ENCODE data around the gene TRIM27.
A peak's percentile ranks its signal among the peaks of the same experiment; 100 is the strongest.
"Not testable (repeated sequence)": the region's sequence is repeated elsewhere in the genome, so short reads cannot be mapped to it uniquely, and the experiment has no call there.

Gene TRIM27

GRCh38 chr6:28880519-28880893 lies 43.3 kb downstream of the TRIM27 start:
- in situ Hi-C loops (cut with HindIII; ENCODE audit: low pct_unique_long_range_greater_than_20kb, low sequenced_read_pairs) = no loop called here
- DNase-seq (ENCODE audit: low read depth in 1 of 2, low spot score in 1 of 2) = no peak
- TF ChIP-seq JUND (IDR thresholded peaks at IDR 0.05; ENCODE audit: low read depth) = no peak

GRCh38 chr6:28876710-28877109 lies 47.1 kb downstream of the TRIM27 start:
- in situ Hi-C loops (cut with HindIII; ENCODE audit: low pct_unique_long_range_greater_than_20kb, low sequenced_read_pairs) = no loop called here
- no peak for TF ChIP-seq JUND (IDR thresholded peaks at IDR 0.05; ENCODE audit: low read depth)
- no peak for DNase-seq (ENCODE audit: low read depth in 1 of 2, low spot score in 1 of 2)

- DNase-seq (ENCODE audit: low read depth in 1 of 2, low spot score in 1 of 2) = no peak
Observed at GRCh38 chr6:28875191-28875747, 48.5 kb downstream of the TRIM27 start.

GRCh38 chr6:28872157-28872817 lies 51.5 kb downstream of the TRIM27 start:
- DNase-seq (ENCODE audit: low read depth in 1 of 2, low spot score in 1 of 2); in situ Hi-C loops (cut with HindIII; ENCODE audit: low pct_unique_long_range_greater_than_20kb, low sequenced_read_pairs): not testable (repeated sequence)

More at GRCh38 chr6:28875191-28875747, 48.5 kb downstream of the TRIM27 start:
- TF ChIP-seq JUND (IDR thresholded peaks at IDR 0.05; ENCODE audit: low read depth) = no peak
- in situ Hi-C loops (cut with HindIII; ENCODE audit: low pct_unique_long_range_greater_than_20kb, low sequenced_read_pairs) = no loop called here

- TF ChIP-seq JUND (IDR thresholded peaks at IDR 0.05; ENCODE audit: low read depth) = no peak
- in situ Hi-C loops (cut with HindIII; ENCODE audit: low pct_unique_long_range_greater_than_20kb, low sequenced_read_pairs) = no loop called here
Observed at GRCh38 chr6:28871335-28872156, 52.2 kb downstream of the TRIM27 start.

GRCh38 chr6:28868873-28869272 lies 54.9 kb downstream of the TRIM27 start:
- no peak for TF ChIP-seq JUND (IDR thresholded peaks at IDR 0.05; ENCODE audit: low read depth)
- DNase-seq (ENCODE audit: low read depth in 1 of 2, low spot score in 1 of 2) = no peak
- in situ Hi-C loops (cut with HindIII; ENCODE audit: low pct_unique_long_range_greater_than_20kb, low sequenced_read_pairs) = no loop called here

More at GRCh38 chr6:28871335-28872156, 52.2 kb downstream of the TRIM27 start:
- DNase-seq (ENCODE audit: low read depth in 1 of 2, low spot score in 1 of 2) = no peak

- in situ Hi-C loops (cut with HindIII; ENCODE audit: low pct_unique_long_range_greater_than_20kb, low sequenced_read_pairs) = no loop called here
- no peak for DNase-seq (ENCODE audit: low read depth in 1 of 2, low spot score in 1 of 2)
- TF ChIP-seq JUND (IDR thresholded peaks at IDR 0.05; ENCODE audit: low read depth) = no peak
Observed at GRCh38 chr6:28867086-28867409, 56.7 kb downstream of the TRIM27 start.

- in situ Hi-C loops (cut with HindIII; ENCODE audit: low pct_unique_long_range_greater_than_20kb, low sequenced_read_pairs) = not testable (repeated sequence)
- DNase-seq (ENCODE audit: low read depth in 1 of 2, low spot score in 1 of 2) = peak in 1 of 2 experiments; percentile 64
Observed at GRCh38 chr6:28866205-28867085, 57.3 kb downstream of the TRIM27 start.

GRCh38 chr6:28865401-28866204 lies 58.2 kb downstream of the TRIM27 start:
- in situ Hi-C loops (cut with HindIII; ENCODE audit: low pct_unique_long_range_greater_than_20kb, low sequenced_read_pairs) = no loop called here
- no peak for TF ChIP-seq JUND (IDR thresholded peaks at IDR 0.05; ENCODE audit: low read depth)
- peak in 1 of 2 experiments; percentile 40 for DNase-seq (ENCODE audit: low read depth in 1 of 2, low spot score in 1 of 2)

- no peak for TF ChIP-seq JUND (IDR thresholded peaks at IDR 0.05; ENCODE audit: low read depth)
- in situ Hi-C loops (cut with HindIII; ENCODE audit: low pct_unique_long_range_greater_than_20kb, low sequenced_read_pairs) = no loop called here
- peak in 1 of 2 experiments; percentile 93 for DNase-seq (ENCODE audit: low read depth in 1 of 2, low spot score in 1 of 2)
Observed at GRCh38 chr6:28864326-28864923, 59.4 kb downstream of the TRIM27 start.

GRCh38 chr6:28863604-28864325 lies 60.0 kb downstream of the TRIM27 start:
- in situ Hi-C loops (cut with HindIII; ENCODE audit: low pct_unique_long_range_greater_than_20kb, low sequenced_read_pairs) = no loop called here
- no peak for TF ChIP-seq JUND (IDR thresholded peaks at IDR 0.05; ENCODE audit: low read depth)
- DNase-seq (ENCODE audit: low read depth in 1 of 2, low spot score in 1 of 2) = peak; percentile 75 to 82
